Measurements from ENCODE around the gene WWOX. TPM values are rescaled to one million over a fixed set of nuclear protein-coding genes. Genes with fewer than 3 reads are reported as not detected.

The WWOX gene
- total RNA-seq, 1 experiment from 2014 or later = 38.9 TPM

- in situ Hi-C loops (cut with HindIII; ENCODE audit: low sequenced_read_pairs) = no loop called here
- peak; percentile 94 for DNase-seq (ENCODE audit: low spot score)
Observed at GRCh38 chr16:78516006-78516736, 416.7 kb downstream of the WWOX start.

GRCh38 chr16:78519896-78520295 lies 420.4 kb downstream of the WWOX start:
- no peak for DNase-seq (ENCODE audit: low spot score)
- in situ Hi-C loops (cut with HindIII; ENCODE audit: low sequenced_read_pairs) = no loop called here

- DNase-seq (ENCODE audit: low spot score) = no peak
- in situ Hi-C loops (cut with HindIII; ENCODE audit: low sequenced_read_pairs) = no loop called here
Observed at GRCh38 chr16:78520470-78520869, 421.0 kb downstream of the WWOX start.

GRCh38 chr16:78522327-78522726 lies 422.9 kb downstream of the WWOX start:
- in situ Hi-C loops (cut with HindIII; ENCODE audit: low sequenced_read_pairs) = no loop called here
- no peak for DNase-seq (ENCODE audit: low spot score)

- in situ Hi-C loops (cut with HindIII; ENCODE audit: low sequenced_read_pairs) = no loop called here
- no peak for DNase-seq (ENCODE audit: low spot score)
Observed at GRCh38 chr16:78523212-78523985, 423.9 kb downstream of the WWOX start.

- DNase-seq (ENCODE audit: low spot score) = no peak
- in situ Hi-C loops (cut with HindIII; ENCODE audit: low sequenced_read_pairs) = no loop called here
Observed at GRCh38 chr16:78524066-78524595, 424.7 kb downstream of the WWOX start.

- DNase-seq (ENCODE audit: low spot score) = no peak
- in situ Hi-C loops (cut with HindIII; ENCODE audit: low sequenced_read_pairs) = no loop called here
Observed at GRCh38 chr16:78528265-78528664, 428.8 kb downstream of the WWOX start.

GRCh38 chr16:78529881-78530280 lies 430.4 kb downstream of the WWOX start:
- in situ Hi-C loops (cut with HindIII; ENCODE audit: low sequenced_read_pairs) = no loop called here
- DNase-seq (ENCODE audit: low spot score) = no peak

GRCh38 chr16:78530283-78530682 lies 430.8 kb downstream of the WWOX start:
- in situ Hi-C loops (cut with HindIII; ENCODE audit: low sequenced_read_pairs) = no loop called here
- no peak for DNase-seq (ENCODE audit: low spot score)

- in situ Hi-C loops (cut with HindIII; ENCODE audit: low sequenced_read_pairs) = no loop called here
- DNase-seq (ENCODE audit: low spot score) = no peak
Observed at GRCh38 chr16:78535098-78535497, 435.6 kb downstream of the WWOX start.

- in situ Hi-C loops (cut with HindIII; ENCODE audit: low sequenced_read_pairs) = no loop called here
Observed at GRCh38 chr16:78537511-78537910, 438.1 kb downstream of the WWOX start.

GRCh38 chr16:78538292-78538691 lies 438.8 kb downstream of the WWOX start:
- in situ Hi-C loops (cut with HindIII; ENCODE audit: low sequenced_read_pairs) = no loop called here

More at GRCh38 chr16:78537511-78537910, 438.1 kb downstream of the WWOX start:
- DNase-seq (ENCODE audit: low spot score) = no peak

GRCh38 chr16:78538919-78539318 lies 439.5 kb downstream of the WWOX start:
- in situ Hi-C loops (cut with HindIII; ENCODE audit: low sequenced_read_pairs) = no loop called here
- no peak for DNase-seq (ENCODE audit: low spot score)

More at GRCh38 chr16:78538292-78538691, 438.8 kb downstream of the WWOX start:
- no peak for DNase-seq (ENCODE audit: low spot score)

- in situ Hi-C loops (cut with HindIII; ENCODE audit: low sequenced_read_pairs) = no loop called here
Observed at GRCh38 chr16:78542419-78542818, 443.0 kb downstream of the WWOX start.

GRCh38 chr16:78543023-78543422 lies 443.6 kb downstream of the WWOX start:
- in situ Hi-C loops (cut with HindIII; ENCODE audit: low sequenced_read_pairs) = no loop called here
- no peak for DNase-seq (ENCODE audit: low spot score)

More at GRCh38 chr16:78542419-78542818, 443.0 kb downstream of the WWOX start:
- DNase-seq (ENCODE audit: low spot score) = no peak

- DNase-seq (ENCODE audit: low spot score) = no peak
- in situ Hi-C loops (cut with HindIII; ENCODE audit: low sequenced_read_pairs) = no loop called here
Observed at GRCh38 chr16:78549366-78549765, 449.9 kb downstream of the WWOX start.

GRCh38 chr16:78551487-78552085 lies 452.1 kb downstream of the WWOX start:
- in situ Hi-C loops (cut with HindIII; ENCODE audit: low sequenced_read_pairs) = no loop called here
- DNase-seq (ENCODE audit: low spot score) = no peak

GRCh38 chr16:78552106-78552675 lies 452.7 kb downstream of the WWOX start:
- DNase-seq (ENCODE audit: low spot score) = no peak
- in situ Hi-C loops (cut with HindIII; ENCODE audit: low sequenced_read_pairs) = no loop called here

GRCh38 chr16:78552716-78553115 lies 453.3 kb downstream of the WWOX start:
- no peak for DNase-seq (ENCODE audit: low spot score)
- in situ Hi-C loops (cut with HindIII; ENCODE audit: low sequenced_read_pairs) = no loop called here

Measured in G401 (cell line).